GM03348 (cell line): Measurements from ENCODE around the gene CCDC85C.

Source experiments
- DNase-seq: peaks from one replicate; pipeline ENCODE4 v3.0.0; 2012; ENCODE audit warnings: low spot score

Gene CCDC85C

GRCh38 chr14:99556134-99556791 lies 47.7 kb downstream of the CCDC85C start:
- no peak for DNase-seq

DNA sequence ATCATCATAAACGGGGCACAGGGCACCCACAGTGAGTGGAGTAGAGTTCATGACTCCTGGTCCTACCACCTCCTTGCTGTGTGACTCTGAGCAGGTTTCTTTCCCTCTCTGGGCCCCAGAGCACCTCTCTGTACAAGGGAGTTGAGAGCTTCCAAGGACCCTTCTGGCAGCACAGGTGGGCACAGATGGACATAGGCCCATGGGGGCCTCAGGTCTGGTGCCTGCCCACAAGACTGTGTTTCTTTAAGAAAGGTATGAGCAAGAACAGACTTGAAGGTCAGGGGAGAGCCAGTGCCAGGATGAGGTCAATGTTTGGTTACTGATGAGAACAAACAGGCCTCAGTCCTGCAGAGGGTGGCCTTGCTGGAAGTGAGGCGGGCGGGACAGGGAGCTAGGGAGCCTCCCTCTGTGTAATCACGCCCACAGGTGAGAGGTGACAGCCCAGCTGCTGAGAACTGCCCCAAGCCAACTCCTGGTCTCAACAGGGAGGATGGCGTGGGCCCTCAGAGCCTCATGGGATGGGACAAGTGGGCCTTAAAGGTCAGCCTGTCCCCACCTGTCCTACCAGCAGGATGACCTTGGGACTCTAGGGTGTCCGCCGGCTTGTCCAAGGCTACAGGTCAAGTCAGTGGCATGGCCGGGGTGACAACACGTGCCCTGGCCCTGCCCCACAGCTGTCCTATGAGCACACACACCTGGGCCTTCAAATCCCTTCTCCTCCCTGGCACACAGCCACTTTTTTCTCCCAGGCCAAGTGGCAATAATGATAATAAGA lies 49.1 kb downstream of the CCDC85C start:
- no peak for DNase-seq

DNA sequence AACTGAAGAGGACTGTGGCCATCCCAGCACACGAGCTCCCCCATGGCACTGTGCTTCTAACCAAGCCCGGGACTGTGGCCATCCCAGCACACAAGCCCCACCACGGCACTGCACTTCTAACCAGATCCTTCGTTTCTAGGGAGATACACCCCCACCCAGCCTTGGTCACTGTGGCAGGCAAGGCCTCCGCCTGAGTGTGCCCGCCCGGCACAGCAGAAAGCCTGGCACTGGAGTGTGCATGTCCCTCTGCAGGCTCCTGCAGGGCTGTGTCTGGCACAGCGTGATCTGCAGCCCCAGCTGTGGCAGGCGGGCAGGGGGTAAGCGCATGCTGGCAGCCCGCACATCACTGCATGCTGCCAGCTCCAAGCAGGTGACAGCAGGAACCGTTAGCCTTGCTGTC lies 49.8 kb downstream of the CCDC85C start:
- no peak for DNase-seq

DNA sequence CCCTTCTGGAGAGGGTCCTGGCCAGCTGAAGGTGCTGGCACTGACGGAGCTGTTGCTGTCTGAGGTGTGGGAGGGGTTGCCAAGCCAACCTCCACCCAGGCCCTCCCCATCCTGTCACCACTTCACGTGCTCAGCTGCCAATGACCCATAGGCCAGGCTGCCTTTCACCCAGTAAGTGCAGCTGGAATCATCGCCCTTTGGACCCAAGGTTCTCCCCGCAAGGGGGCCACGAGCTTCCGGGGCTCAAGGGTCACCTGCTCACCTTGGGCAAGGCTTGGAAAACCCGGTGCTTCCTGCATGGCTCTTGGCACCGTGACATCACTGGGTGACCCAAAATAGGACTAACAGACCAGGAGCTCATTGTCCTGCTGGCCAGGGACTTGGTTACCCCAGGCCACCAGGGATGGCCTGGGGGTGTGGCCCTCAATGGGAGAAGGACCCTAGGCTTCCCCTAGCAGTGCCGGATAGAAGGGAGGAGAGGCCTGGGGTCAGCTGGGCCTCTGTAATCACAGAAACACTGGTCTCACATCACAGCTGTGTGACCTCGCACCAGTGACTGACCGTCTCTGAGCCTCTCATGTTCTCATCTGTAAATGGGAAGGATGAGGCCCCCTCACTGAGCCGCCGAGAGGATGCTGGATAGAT lies 51.3 kb downstream of the CCDC85C start:
- no peak for DNase-seq

DNA sequence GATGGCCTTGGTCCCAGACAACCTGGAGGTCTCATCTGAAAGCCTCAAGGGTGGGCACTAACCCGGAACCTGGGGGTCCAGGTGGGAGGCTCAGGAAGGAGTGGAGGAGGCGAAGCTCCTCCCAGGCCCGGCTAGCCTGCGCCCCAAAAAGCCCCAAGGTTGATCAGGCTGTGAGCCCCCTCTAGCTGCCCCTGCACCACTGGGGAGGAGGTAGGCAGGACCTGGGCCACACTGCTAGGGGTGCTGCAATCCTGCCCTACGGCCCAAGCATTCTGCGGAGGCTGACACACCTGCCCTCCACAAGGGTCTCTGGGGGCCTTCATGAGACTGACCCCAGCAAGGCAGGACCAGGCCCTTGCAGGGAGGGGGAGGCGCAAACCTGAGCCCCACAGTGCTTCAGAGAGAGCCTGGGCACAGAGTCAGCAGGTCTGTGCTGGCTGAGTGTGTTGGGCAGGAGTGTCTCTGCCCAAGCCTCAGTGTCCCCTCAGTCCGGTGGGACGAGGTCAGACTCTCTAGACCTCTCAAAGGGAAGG lies 51.9 kb downstream of the CCDC85C start:
- no peak for DNase-seq

DNA sequence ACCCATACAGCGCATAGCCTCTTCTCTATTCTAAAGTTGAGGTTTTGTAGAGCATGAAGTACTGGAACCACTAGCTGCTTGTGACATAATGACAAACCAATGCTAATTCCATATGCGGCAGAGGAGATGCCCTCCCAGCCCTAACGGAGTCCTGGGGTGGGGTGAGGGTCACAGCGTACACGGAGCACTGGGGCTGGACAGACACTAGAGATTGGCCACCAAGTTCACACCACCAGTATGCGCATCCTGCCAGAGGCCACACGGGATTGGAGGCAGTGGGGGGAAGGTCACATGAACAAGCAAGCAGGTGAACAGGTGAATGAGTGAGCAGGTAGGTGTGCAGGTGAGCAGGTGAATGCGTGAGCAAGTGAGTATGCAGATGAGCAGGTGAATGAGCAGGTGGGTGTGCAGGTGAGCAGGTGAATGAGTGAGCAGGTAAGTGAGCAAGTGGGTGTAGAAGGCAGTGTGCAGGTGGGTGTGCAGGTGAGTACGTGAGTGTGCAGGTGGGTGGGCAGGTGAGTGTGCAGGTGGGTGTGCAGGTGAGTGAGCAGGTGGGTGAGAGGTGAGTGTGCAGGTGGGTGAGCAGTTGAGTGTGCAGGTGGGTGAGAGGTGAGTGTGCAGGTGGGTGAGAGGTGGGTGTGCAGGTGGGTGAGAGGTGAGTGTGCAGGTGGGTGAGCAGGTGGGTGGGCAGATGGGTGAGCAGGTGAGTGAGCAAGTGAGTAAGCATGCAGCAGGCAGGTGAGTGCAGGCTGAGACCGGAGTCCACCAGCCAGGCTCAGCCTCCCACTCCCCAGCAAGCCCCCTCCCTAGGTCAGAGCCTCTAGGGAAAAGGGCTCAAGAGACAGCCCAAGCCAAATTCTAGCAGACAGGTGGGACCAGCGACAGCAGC lies 52.7 kb downstream of the CCDC85C start:
- no peak for DNase-seq

- no peak for DNase-seq
Observed at GRCh38 chr14:99550387-99550992, 53.5 kb downstream of the CCDC85C start.

- DNase-seq = peak; percentile 51
Observed at GRCh38 chr14:99549684-99550083, 54.3 kb downstream of the CCDC85C start.

- DNase-seq = no peak
Observed at GRCh38 chr14:99548871-99549515, 55.0 kb downstream of the CCDC85C start.

- no peak for DNase-seq
Observed at GRCh38 chr14:99548255-99548654, 55.8 kb downstream of the CCDC85C start.

DNA sequence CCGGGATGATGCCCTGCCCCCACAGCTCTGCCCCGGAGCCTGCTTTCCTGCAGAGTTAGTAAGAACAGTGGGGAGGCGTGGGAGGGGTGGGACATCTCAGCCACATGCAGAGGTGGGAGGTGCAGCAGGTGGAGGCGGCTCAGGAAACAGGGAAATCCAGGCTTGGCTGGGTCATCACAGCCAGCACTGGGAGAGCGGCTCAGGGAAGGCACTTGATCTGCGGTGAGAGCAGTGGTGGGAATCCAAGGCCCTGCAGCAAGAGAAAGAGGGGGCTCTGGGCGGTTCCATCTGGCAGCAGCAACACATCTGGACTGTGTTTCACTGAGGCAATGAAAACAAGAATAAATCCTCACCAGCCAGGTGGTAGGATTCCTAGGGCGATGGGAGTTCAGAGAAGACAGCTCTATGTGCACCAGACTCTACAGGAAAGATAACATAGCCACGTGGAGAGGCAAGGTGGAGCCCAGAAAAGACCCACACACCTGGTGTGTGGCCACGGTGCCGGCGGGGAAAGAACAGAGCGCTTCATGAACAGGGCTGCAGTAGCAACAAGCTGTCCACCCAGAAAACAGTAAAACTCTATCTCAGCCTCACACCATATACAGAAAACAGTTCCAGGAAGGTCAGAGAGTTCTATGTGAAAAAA lies 57.6 kb downstream of the CCDC85C start:
- no peak for DNase-seq

DNA sequence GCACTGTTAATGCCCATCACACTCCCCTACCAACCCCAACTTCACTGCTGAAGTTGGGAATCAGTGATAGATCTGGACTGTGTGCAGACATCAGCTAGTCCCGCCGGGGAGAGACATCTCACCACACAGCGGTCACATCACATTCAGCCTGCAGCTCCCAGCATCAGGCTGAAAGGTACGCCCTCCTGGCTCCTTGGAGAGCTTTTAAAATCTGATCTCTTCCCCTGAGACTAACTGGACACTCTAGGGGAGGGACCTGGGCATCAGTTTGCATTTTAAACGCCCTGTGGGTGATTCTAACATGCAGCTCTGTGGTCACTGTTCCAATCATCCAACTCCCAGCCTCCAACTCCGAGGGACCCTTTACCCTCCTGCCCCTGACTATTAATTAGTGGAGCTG lies 58.4 kb downstream of the CCDC85C start:
- no peak for DNase-seq

DNA sequence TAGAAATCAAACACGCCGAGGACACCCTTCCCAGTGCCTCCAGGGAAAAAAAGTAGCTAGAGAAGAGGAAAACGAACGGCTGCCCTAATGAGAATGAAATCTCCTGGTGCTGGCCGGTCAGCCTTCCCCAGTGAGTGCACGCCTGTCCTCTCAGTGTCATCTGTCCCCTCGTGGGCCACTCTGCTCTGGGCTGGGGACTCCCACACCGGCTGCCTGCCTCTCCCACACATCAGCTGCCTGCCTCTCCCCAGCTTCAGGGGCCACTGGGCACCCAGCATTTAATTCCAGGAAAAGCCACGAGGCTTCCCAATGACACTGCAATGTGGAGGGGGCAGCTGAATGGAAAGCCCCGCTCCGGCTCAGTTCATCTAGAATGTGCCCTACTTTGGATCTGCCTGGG lies 59.0 kb downstream of the CCDC85C start:
- no peak for DNase-seq

- no peak for DNase-seq
Observed at GRCh38 chr14:99543985-99544384, 60.0 kb downstream of the CCDC85C start.

DNA sequence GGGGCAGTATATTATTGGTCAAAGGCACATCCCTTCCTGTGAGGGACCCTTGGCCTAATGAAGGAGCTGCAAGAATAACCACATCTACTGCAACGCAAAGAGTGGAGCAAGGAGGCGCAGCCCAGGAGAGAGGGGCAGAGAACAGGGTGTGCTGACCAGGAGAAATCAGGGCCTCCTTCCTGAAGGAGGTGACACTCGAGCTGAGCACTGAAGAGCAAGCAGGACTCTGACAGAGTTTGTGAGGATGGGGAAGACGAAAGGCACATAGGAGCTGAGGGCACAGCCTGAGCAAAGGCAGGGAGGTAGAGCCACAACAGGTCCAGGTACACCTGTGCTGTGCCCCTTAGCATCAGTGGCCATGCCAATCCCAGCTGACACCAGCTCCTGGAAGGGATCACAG lies 60.6 kb downstream of the CCDC85C start:
- no peak for DNase-seq

GRCh38 chr14:99542566-99542965 lies 61.4 kb downstream of the CCDC85C start:
- DNase-seq = no peak

- DNase-seq = no peak
Observed at GRCh38 chr14:99541677-99542470, 62.1 kb downstream of the CCDC85C start.

DNA sequence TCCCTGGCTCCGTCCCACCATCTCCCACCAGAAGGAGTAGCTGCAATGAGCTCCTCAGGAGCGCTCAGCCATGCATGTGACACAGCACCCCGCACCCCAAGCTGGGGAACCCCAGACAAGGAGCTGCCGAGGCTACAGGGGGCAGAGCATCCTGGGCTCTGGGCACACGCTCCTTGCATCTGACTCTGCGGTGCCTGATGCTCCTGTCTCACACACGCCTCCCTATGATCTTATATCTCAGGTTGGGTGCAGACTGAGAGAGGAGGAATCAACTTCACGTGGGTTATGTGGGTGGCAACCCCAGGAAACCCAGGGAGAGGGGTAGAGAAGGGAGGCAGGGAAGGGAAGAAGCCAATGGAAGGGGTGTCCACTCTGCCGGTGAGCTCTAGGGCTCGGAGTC lies 62.8 kb downstream of the CCDC85C start:
- no peak for DNase-seq

DNA sequence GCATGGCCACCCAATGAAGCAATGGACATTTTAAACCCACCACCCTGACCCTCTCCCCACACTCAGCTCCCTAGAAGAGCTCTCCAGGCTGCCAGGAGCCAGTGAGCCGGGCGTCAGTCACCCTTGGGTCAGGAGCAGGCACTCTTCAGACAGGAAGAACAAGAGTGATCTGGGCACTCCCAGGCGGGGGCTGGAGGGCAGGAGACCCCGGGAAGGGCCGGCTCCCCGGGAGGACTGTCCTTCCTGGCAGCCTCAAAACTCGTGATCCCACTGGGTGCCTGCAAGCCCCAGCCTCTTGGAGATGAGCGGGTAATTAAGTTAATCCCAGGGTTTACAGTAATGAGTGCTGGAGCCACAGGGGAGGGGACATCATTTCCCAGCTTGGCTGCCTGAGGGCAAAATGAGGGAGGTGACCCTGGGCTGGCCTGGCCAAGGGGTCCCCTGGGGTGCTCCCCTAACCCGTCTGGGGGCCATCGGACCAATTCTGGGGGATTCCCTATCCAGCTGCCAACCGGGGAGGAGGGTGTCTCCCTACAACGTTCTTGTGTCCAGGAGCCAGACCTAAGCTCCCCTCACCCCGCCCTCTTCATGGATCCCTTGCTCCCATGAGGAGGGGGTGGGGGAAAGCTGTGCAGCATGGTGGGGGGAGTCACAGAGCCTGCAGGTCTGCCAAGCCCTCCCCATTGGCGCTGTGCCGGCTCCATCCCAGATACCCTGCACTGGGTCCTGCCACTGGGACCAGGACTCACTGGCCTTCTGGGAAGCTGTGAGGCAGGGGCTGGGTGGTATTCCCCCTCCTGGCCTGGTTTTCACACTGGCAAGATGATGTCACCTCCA lies 63.6 kb downstream of the CCDC85C start:
- DNase-seq = no peak
